ENCODE measurements around the gene CLIC4. TPM values are rescaled to one million over a fixed set of nuclear protein-coding genes. Genes with fewer than 3 reads are reported as not detected.
A peak's percentile ranks its signal among the peaks of the same experiment; 100 is the strongest.

Gene CLIC4
- total and polyA plus RNA-seq, 2 of the 8 experiments (the other 6 are each of a cell fraction or from before 2014, with no cell fraction given) = 77.5 to 293 TPM

DNA sequence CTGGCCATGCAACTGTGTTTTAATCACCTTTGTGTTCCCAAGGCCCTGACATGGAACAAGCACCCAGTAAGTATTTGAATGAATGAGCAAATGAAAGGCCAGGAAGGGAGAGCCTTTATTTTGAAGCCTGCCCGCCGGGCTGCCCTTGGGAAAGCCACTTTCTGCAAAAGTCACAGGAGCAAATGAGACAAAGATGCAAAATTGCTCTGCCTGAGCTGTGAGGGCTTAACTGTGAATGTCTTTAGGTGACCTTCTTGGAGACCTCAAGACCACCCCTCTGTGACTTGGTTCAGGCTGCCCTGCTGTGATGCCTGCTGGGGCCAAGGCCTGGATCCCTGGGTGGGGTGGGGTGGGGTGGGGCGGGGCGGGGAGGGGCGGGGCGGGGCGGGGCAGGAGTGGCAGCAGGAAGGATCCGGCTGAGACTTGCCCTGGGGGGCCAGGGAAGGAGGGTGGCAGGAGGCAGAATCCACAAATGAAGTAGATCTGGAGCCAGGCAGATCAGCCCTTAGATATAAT, 130.8 kb downstream of the CLIC4 start:
- Histone ChIP-seq H4K20me1 (replicated peaks in 1 of 2; ENCODE audit: control insufficient read depth in 1 of 2, insufficient read depth in 2 of 2, low read length in 2 of 2) (no peaks in the 10 kb centered on the region), H3K27ac (ENCODE audit: low read depth, low read length) (no peak overlapping the region), H4K91ac (replicated peaks; ENCODE audit: insufficient read length, low read length) (no peak overlapping the region), H3K79me2 (ENCODE audit: control insufficient read depth in 1 of 2, insufficient read depth in 2 of 2, low read length in 2 of 2) (no peaks in the 10 kb centered on the region), H2BK5ac (ENCODE audit: low read depth, low read length) (no peak overlapping the region), H3K4ac (replicated peaks; ENCODE audit: insufficient read length, low read depth, low read length) (no peak overlapping the region), H3K9me3 (ENCODE audit: insufficient read depth in 2 of 2, low read depth in 1 of 2, low read length in 1 of 2) (no peaks in the 10 kb centered on the region), H3K4me3 (ENCODE audit: extremely low read depth in 1 of 4, insufficient read depth in 2 of 4, low read depth in 3 of 4, low read length in 4 of 4) (no peak overlapping the region), H3K18ac (ENCODE audit: extremely low read depth, low read length) (no peak overlapping the region), H2BK20ac (ENCODE audit: low read length) (no peak overlapping the region), H3K79me1 (ENCODE audit: low read depth, low read length) (no peaks in the 10 kb centered on the region), H4K8ac (ENCODE audit: extremely low read depth, insufficient read depth, low read length) (no peak overlapping the region), H3K9ac (replicated peaks in 1 of 4; ENCODE audit: extremely low read depth in 1 of 4, low read depth in 3 of 4, low read length in 3 of 4) (no peak overlapping the region), H2BK12ac (ENCODE audit: low read depth, low read length) (no peak overlapping the region), H4K5ac (ENCODE audit: insufficient read length, low read depth, low read length) (no peak overlapping the region), H3K23ac (ENCODE audit: insufficient read length) (no peak overlapping the region), H3K36me3 (ENCODE audit: control insufficient read depth in 2 of 4, insufficient read depth in 4 of 4, low read length in 3 of 4) (no peaks in the 10 kb centered on the region), H3K56ac (replicated peaks; ENCODE audit: insufficient read length, low read depth, low read length) (no peak overlapping the region), H3K4me1 (replicated peaks in 1 of 4; ENCODE audit: control insufficient read depth in 3 of 4, insufficient read depth in 4 of 4, low read length in 3 of 4) (peaks cover 0 to 2% (median 0%) of the 10 kb centered on the region in 4 experiments; a peak in 2 of 7 replicates), H2BK120ac (replicated peaks; ENCODE audit: low read depth, low read length) (no peak overlapping the region), H2BK15ac (ENCODE audit: low read length) (peak overlapping the region; percentile 5; the same call in 1 of the 2 replicates), H3K27me3 (replicated peaks in 1 of 4; ENCODE audit: control insufficient read depth in 3 of 4, extremely low read depth in 1 of 4, insufficient read depth in 3 of 4, low read length in 3 of 4) (peaks cover 0 to 2% (median 0%) of the 10 kb centered on the region in 4 experiments; a peak in 1 of 7 replicates), H2AFZ (ENCODE audit: low read length) (no peak overlapping the region), H3K14ac (ENCODE audit: insufficient read length) (no peak overlapping the region), H3K23me2 (ENCODE audit: low read depth, low read length) (no peaks in the 10 kb centered on the region; the same call in 1 of the 2 replicates), H2AK5ac (ENCODE audit: low read depth, low read length) (no peak overlapping the region), H3K4me2 (ENCODE audit: insufficient read depth in 1 of 2, low read depth in 2 of 2, low read length in 2 of 2) (no peak overlapping the region)
- DNase-seq (ENCODE audit: low read depth in 1 of 2, low spot score in 2 of 2) (peak in 1 of 2 experiments; percentile 39), FAIRE-seq (no peak)
- ChIA-PET CTCF (ENCODE audit: partially characterized antibody) (interaction anchor here (1.0 to 2.2 kb wide), 5 partner anchors 12 to 272 kb away, joined by 3 to 11 read pairs (median 4); no protein-coding TSS in a partner anchor), POLR2A (ENCODE audit: partially characterized antibody) (interaction anchor here (1.1 kb wide), 1 partner anchor 198 kb away, joined by 3 read pairs; no protein-coding TSS in a partner anchor)
- WGBS, 2 experiments (ENCODE audit: extremely low coverage in 1 of 2, insufficient coverage in 1 of 2, insufficient read length in 1 of 2, insufficient replicate concordance in 2 of 2, low coverage in 1 of 2, low lambda C conversion rate in 2 of 2, missing lambda C conversion rate in 1 of 2) = 80% methylated on average over 2 of the region's 8 CpGs; no CpG with 5 or more reads in 1 of the 2 experiments
- no peak for TF ChIP-seq CBX8 (IDR thresholded peaks at IDR 0.05; ENCODE audit: borderline replicate concordance, low read depth, low read length)
